Loucy (cell line): ENCODE data around the gene HES2.

ENCODE experiments used
- EZH2phosphoT487 ChIP-seq: fragments of 200-600 bp; IDR thresholded peaks from 2 replicates; pipeline ENCODE4 v1.6.1; 2018; ENCODE audit warnings: antibody characterized with exemption, mild to moderate bottlenecking, moderate library complexity, borderline replicate concordance
- TF ChIP-seq, protein P1 (sequence below): fragments of 200-600 bp; sonication (generic); conservative IDR thresholded peaks from 2 replicates; pipeline ENCODE4 v1.5.1; 2014; ENCODE audit warnings: mild to moderate bottlenecking, antibody characterized with exemption, low read length

DNA sequence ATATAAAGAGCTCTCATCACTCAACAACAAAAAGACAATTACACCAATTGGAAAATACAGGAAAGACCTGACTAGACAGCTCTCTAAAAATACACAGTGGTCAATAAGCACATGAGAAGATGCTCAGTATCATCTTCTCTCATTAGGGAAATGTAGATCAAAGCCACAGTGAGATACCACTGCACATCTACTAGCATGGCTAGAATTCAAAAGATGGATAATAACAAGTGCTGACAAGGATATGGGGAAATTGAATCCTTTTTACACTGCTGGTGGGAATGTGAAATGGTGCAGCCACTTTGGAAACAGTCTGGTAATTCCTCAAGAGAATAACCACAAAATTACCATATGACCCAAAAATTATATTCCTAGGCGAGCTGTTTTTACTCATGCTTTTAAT lies 35.6 kb downstream of the HES2 start:
- TF ChIP-seq, protein P1, sequence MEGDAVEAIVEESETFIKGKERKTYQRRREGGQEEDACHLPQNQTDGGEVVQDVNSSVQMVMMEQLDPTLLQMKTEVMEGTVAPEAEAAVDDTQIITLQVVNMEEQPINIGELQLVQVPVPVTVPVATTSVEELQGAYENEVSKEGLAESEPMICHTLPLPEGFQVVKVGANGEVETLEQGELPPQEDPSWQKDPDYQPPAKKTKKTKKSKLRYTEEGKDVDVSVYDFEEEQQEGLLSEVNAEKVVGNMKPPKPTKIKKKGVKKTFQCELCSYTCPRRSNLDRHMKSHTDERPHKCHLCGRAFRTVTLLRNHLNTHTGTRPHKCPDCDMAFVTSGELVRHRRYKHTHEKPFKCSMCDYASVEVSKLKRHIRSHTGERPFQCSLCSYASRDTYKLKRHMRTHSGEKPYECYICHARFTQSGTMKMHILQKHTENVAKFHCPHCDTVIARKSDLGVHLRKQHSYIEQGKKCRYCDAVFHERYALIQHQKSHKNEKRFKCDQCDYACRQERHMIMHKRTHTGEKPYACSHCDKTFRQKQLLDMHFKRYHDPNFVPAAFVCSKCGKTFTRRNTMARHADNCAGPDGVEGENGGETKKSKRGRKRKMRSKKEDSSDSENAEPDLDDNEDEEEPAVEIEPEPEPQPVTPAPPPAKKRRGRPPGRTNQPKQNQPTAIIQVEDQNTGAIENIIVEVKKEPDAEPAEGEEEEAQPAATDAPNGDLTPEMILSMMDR, result no peak
- no peak for TF ChIP-seq EZH2phosphoT487
